ENCODE measurements around the gene METTL21C. TPM values are rescaled to one million over a fixed set of nuclear protein-coding genes. Genes with fewer than 3 reads are reported as not detected.

Gene METTL21C
- total RNA-seq = not detected in 2 replicates

DNA sequence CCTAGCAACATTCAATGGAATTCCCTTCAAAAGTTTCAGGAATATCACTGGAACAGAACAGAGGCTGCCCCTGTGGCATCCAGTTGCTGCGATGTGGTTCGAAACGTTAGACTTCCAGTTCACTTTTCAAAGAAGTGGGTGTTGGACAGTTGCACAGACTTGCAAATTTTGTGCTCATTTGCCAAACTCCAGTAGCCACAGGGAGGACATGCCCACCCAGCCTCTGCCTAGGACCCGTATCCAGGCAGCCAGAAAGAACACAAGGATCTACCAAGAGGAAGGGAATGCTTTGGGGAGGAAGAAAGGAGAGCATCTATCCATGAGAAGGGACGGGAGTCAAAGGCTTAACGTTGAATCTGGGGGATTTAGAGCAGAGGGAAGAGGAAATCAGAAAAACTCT is at the start of gene METTL21C:
Gene METTL21C, minus strand, starts transcription at position 108 of the 400 bp plus-strand sequence. CDS start 546 bp downstream, outside the sequence.
- intact Hi-C loops (cut with micrococcal nuclease) = no loop called here

GRCh38 chr13:102742506-102742905 is 47.7 kb upstream of the METTL21C start:
- intact Hi-C loops (cut with micrococcal nuclease) = no loop called here

DNA sequence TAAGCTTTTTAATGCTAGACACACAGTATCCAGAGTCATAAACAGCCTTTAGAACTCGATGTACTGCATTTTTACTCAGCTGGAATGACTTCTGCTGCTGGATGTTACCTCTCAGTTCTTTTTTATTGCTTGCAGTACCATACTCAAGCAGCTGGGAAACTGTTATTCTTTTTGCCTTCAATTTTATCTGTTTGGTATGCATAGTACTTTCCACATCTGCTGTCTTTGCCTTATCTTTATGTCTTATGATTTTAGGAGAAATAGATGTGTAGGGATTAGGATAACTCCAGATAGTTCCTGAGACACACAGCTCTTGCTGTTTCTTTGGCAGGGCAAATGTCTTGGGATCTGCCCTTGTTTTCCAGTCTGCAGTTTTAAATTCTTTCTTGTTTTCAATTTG is 47.3 kb upstream of the METTL21C start:
- intact Hi-C loops (cut with micrococcal nuclease) = no loop called here

DNA sequence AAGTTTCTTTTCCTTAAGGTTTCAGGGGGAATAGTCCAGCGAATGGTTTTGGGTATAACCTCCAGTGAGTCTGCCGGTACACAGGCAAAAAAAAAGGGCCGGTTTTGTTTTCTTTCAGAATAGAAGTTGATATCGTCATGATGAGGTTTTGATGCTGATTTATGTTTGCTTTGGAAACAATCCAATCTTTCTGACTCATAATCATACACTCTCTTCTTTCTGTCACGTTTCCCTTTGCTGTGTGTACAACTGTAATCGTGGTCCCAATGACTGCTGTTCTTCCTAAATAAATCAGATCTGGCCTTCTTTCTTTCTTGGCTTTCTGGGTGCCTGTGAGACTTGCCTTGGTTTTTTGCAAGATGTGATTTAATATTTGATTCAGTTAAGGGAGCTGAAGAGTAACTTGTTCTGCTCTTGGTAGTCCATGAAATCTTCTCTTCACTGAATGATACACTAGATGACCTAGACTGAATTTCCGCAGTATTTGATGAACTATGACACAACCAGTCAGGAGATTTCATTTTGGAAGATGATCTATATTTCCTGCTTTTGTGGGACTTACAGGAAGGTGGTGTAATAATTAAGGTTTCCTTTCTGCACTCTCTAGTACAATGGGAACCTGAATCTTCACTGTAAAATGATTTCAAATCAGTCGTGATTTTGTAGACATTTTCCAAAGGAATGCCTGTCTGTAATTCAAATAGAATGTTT is 34.9 kb upstream of the METTL21C start:
- intact Hi-C loops (cut with micrococcal nuclease) = no loop called here

GRCh38 chr13:102726430-102726829 is 31.6 kb upstream of the METTL21C start:
- intact Hi-C loops (cut with micrococcal nuclease) = loop anchor here (1.0 to 2.0 kb wide), 3 partner anchors 46 to 121 kb away; partner anchors contain the start of gene TEX30

GRCh38 chr13:102724923-102725322 is 30.1 kb upstream of the METTL21C start:
- intact Hi-C loops (cut with micrococcal nuclease) = loop anchor here (1.0 to 5.0 kb wide), 2 partner anchors 43 to 145 kb away; no protein-coding TSS in a partner anchor

DNA sequence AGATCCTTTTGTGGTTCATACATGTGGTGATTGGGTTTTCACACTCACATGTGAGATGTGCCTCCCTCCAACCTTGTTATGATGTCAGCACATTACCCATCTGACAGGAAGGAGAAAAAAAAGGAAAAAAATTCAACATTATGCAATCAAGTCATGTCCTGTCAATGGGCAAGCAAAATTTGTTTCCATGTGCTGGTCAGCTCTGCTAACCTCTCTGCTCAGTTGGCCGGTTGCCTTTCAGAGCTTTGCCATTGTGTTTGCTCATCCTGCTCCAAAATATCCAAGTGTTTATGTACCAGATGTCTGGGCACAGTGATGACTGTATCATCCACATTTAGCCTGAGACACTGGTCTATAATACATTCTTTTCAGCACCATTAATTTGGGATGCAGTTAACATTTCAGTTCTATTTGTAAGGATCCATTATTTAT is 27.0 kb upstream of the METTL21C start:
- intact Hi-C loops (cut with micrococcal nuclease) = loop anchor here (5.0 kb wide), 1 partner anchor 40 kb away; no protein-coding TSS in a partner anchor

- intact Hi-C loops (cut with micrococcal nuclease) = no loop called here
These were observed 23.9 kb upstream of the METTL21C start for GRCh38 chr13:102718746-102719145.

DNA sequence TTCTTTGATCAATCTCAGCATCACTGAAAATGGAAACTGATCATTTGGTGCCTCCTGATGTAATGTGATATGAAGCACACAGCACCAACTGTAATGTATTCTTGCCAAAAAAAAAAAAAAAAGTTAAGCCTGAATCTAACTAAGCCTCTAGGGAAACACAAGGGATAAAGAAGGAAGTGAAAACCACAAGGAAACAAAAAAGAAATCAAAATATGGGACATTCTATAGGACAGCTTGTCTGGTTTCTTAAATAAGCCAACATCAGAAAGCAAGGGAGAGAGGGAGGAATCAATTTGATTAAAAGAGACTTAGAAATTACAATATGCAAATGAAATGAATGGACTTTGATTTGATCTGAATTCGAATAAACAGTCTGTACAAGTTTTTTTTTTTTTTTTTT is 20.6 kb upstream of the METTL21C start:
- intact Hi-C loops (cut with micrococcal nuclease) = no loop called here

DNA sequence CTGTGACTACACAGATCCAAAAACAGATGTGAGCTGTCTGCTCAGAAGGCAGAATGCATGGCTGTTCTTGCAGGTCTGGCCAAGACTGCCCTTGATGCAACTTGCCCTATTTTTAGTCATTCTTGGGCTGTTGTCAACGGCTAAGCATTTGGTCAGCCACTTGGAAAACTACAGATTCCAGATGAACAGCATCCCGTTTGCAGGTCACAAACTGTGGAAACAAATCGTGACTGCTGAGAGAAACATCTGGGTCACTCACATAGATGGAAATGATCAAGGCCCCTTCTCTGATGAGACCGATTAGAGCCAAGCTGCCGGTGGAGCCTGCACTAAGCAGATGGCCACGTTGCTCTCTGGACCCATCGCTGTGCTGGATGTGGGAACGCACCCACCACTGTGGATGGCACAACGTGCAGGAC is 15.4 kb upstream of the METTL21C start:
- intact Hi-C loops (cut with micrococcal nuclease) = no loop called here

GRCh38 chr13:102709536-102709935 is 14.7 kb upstream of the METTL21C start:
- intact Hi-C loops (cut with micrococcal nuclease) = no loop called here

- intact Hi-C loops (cut with micrococcal nuclease) = no loop called here
These were observed 14.1 kb upstream of the METTL21C start for GRCh38 chr13:102708991-102709390.

- intact Hi-C loops (cut with micrococcal nuclease) = no loop called here
These were observed 13.4 kb upstream of the METTL21C start for GRCh38 chr13:102708211-102708610.

GRCh38 chr13:102707467-102707866 is 12.6 kb upstream of the METTL21C start:
- intact Hi-C loops (cut with micrococcal nuclease) = no loop called here

DNA sequence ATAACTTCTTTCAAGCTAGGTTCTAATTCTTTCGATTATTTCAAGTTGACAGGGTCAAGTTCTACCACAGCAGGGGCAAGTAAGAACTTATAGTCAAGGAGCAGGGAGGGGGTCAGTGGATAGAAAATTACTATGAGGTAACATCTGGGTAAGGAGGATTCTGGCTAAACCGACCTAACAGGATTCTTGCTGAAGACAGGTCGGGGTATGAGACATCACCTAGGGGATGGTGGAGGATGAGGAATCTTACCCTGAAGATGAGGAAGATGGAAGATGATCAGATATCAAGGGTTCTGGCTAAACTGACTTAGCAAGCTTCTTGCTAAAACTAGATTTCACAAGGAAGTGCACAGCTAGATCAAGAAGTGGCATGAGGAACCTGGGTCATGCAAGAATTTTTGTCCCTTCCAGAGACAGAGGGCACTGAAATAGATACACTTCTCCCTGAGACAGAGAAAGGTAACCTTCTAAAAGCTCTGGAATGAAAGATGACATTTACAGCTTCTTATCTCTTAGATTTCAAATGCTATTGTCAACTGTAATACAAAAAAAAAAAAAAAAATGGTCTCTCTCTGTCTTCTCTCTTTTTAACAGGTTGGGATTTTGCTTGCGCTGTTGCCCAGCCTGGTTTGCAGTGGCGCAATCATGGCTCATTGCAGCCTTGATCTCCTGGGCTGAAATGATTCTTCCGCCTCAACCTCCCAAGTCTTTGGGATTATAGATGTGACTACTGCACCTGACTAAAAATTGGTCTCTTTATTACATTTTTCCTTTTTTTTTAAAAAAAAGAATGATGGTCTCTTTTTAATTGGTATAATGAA is 9.6 kb upstream of the METTL21C start:
- intact Hi-C loops (cut with micrococcal nuclease) = no loop called here

- intact Hi-C loops (cut with micrococcal nuclease) = no loop called here
These were observed 8.8 kb upstream of the METTL21C start for GRCh38 chr13:102703726-102704035.

DNA sequence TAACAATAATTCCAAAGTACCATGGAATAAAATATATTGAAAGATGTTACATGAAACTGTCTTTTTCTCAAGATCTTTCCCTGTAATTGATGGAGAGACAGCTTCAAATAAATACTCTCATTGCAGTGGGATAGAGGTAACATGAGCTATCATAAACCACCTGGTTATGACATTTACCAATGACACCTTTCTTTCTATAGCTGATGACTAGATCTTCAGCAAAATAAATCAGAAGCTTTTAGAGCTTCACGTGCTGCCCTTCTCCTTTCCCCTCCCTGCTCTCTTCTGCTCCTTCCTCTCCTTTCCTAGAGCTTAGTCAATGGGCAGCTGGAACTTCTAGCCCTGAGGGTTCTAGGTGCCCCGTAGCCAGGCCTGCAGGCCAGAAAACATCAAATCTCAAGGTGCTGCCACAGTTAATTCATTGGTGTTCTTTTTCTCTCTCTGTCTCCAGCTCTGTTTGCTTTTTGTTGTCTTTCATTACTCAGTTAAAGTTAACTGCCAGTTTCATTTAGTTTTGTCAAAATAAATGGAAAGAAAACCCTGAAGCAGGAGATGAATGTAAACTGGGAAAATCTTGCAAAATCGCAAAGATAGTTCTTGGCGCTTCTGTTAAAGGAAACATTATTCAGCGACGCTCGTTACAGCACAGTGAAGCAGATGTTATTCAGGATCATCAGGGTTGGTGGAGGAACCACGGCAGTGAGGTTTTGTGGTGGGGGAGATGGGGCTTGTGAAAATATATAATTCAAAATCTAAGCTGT is 8.3 kb upstream of the METTL21C start:
- intact Hi-C loops (cut with micrococcal nuclease) = no loop called here

- intact Hi-C loops (cut with micrococcal nuclease) = no loop called here
These were observed 6.5 kb upstream of the METTL21C start for GRCh38 chr13:102701331-102701730.

DNA sequence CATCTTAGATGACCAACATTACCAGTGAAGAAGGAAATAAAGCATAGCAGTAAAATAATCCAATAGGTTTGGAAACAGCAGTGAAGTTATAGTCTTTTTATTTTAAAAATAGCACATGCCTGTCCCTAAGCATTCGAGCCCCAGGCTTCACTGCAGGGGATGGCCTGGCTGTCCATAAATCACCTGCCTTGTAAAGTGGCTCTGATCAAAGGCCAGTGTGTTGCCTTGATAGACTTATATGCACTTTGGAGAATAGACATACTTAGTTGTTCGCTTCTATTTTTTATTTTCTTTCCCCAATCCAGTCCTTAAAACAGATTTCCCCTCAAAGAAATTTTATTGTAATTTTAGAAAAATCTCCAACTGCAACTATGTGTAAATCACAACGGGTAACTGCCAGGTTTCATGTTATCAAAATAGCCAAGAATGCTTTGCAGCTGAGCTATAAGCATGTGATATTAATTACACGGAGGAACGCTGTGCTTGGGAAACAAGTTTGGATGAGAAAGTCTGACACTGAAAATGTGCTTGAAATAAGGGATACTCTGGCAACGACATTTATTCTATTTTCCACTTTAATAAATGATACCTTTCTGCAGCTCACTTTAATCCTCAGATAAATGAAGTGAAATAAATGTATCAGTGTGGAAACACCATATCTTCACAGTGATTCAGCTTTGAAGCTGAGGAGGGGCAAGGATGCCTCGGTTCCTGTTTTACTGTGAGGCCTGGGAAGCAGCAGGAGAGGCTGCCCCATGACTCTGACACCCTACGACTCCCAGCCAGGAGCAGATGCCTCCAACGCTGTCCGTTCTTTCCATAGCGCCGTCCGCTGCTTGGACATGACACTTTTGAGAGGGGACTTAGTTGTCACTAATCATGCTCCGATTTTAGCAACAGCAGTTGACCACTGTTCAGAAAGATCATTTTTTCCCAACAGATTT is 5.5 kb upstream of the METTL21C start:
- intact Hi-C loops (cut with micrococcal nuclease) = no loop called here

DNA sequence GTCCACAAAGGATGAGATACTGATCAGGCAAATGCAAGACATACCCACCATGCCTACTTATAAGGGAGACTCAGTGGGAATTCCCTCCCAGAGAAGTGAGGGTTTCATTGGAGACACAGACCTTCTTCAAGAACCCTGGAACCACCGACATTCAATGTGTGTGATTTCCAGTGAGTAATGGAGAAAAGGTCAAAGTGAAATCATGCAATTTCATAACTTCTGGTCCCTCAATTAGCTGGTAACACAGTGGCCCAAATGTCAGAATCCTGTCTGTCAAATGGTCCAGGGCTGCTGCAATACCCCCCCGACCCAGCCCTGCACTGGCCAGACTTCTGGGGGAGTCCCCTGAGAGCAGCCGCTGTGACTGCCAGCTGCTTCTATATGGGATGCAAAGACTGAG is 4.7 kb upstream of the METTL21C start:
- intact Hi-C loops (cut with micrococcal nuclease) = no loop called here

DNA sequence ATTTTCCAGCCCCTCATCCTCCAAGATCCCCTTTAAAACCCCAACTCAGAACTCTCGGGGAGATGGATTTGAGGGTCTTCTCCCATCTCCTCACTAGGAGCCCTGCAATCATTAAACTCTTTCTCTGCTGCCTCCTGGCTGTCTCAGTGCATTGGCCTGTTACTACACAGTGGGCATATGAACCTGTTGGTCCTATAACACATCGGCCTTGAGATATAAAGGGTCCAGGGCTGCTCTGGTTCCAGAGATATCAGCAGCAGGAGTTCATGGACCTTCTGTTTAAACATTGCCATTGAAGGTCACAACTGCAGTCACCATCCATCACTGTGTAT is 3.8 kb upstream of the METTL21C start:
- intact Hi-C loops (cut with micrococcal nuclease) = no loop called here
